Ovary (tissue), 9 donors: Measurements from ENCODE around the gene CPXM2. TPM values are rescaled to one million over a fixed set of nuclear protein-coding genes. Genes with fewer than 3 reads are reported as not detected.

Experiments used
- DNase-seq, 5 donors: peaks; one replicate each; pipeline ENCODE4 v3.0.0-alpha.2; 2019 to 2020
- H3K27ac ChIP-seq, 2 donors: fragments of 200-600 bp; one replicate each; pipeline versions ENCODE4 v1.5.1 to v1.8.0; 2019 to 2022
- H3K27me3 ChIP-seq: fragments of 200-600 bp; one replicate; pipeline ENCODE4 v1.8.0; 2022
- H3K36me3 ChIP-seq: fragments of 200-600 bp; sonication (generic); one replicate; pipeline ENCODE4 v1.5.1; 2019
- H3K4me1 ChIP-seq: one replicate; pipeline ENCODE4 v1.8.1; 2013; ENCODE audit warnings: mild to moderate bottlenecking, moderate library complexity; ENCODE audit not compliant: insufficient read depth
- H3K4me3 ChIP-seq: fragments of 200-600 bp; sonication (generic); one replicate; pipeline ENCODE4 v1.5.1; 2017
- H3K9me3 ChIP-seq, 2 donors: fragments of 200-600 bp in 1 of 2; sonication (generic) in 1 of 2; one replicate each; pipeline versions ENCODE4 v1.5.1 to v1.8.1; 2013 to 2019; ENCODE audit warnings: mild to moderate bottlenecking in 1 of 2, moderate library complexity in 1 of 2
- EP300 ChIP-seq: sonication (generic); formaldehyde crosslinking; IDR thresholded peaks from one replicate; pipeline ENCODE4 v1.6.1; 2017; ENCODE audit warnings: antibody characterized with exemption
- POLR2A ChIP-seq: fragments of 450-650 bp; IDR thresholded peaks from one replicate; pipeline ENCODE4 v1.6.1; 2017; ENCODE audit warnings: antibody characterized with exemption, mild to moderate bottlenecking, moderate library complexity
- WGBS, 3 donors: extraction: QIAGEN DNeasy Blood & Tissue Kit in 1 of 3; methylation state at CpG; one replicate each; pipeline versions ENCODE4 v1.1.5 to v1.1.7; 2013 to 2017; 5-methylcytosine and 5-hydroxymethylcytosine counted together
- intact Hi-C, 4 donors: fragments of 100-400 bp; cut with DNase I; formaldehyde crosslinking; loops; one replicate each; pipeline versions ENCODE4 v1.11.0 to v1.15.1; 2022 to 2023
- polyA plus RNA-seq, 2 donors: library from polyadenylated mRNA; stranded (reverse); fragments of 200-250 nt in 1 of 2; fragments of 350-450 nt in 1 of 2; fragmentation: Illumina TruSeq in 1 of 2; extraction: RNeasy Lipid Tissue Mini Kit (QIAGEN cat#74804) in 1 of 2; gene quantifications; one replicate each; pipeline ENCODE4 v1.2.3, GENCODE V29; 2013 to 2014
- total RNA-seq, 7 donors: library from RNA; depleted of rRNA in 2 of 7; stranded (reverse); fragments of >200 nt in 2 of 7; fragmentation: NEBNext Ultra II Directional in 3 of 7; extraction: Animal tissue kit (Norgen Biotek cat#: 25700) in 3 of 7; gene quantifications; one replicate each; pipeline versions ENCODE4 v1.1.0 to v1.2.4, GENCODE V29; 2016 to 2023
- TF ChIP-seq, protein P1 (sequence below), 3 donors: fragments of 450-650 bp in 2 of 3; fragments of 200-600 bp in 1 of 3; IDR thresholded peaks; one replicate each; pipeline versions ENCODE4 v1.5.1 to v1.8.0; 2016 to 2022; ENCODE audit warnings: antibody characterized with exemption in 3 of 3, mild to moderate bottlenecking in 1 of 3
- donor health status: DM: no; HTN: no; CAD: no; lungs with moderate emphysema.
- donor health status: DM: no; HTN: no; CAD: no.
- donor health status: Bipolar disorder and iron deficiency.
- donor health status: DM: yes; HTN: yes; CAD: no.
- donor health status: DM: no; HTN: no; CAD: no.
- donor health status: DM: yes; HTN: yes; CAD: no.

Gene CPXM2
- total and polyA plus RNA-seq, 9 donors: 5.5 to 66.0 (median 13.3) TPM

DNA sequence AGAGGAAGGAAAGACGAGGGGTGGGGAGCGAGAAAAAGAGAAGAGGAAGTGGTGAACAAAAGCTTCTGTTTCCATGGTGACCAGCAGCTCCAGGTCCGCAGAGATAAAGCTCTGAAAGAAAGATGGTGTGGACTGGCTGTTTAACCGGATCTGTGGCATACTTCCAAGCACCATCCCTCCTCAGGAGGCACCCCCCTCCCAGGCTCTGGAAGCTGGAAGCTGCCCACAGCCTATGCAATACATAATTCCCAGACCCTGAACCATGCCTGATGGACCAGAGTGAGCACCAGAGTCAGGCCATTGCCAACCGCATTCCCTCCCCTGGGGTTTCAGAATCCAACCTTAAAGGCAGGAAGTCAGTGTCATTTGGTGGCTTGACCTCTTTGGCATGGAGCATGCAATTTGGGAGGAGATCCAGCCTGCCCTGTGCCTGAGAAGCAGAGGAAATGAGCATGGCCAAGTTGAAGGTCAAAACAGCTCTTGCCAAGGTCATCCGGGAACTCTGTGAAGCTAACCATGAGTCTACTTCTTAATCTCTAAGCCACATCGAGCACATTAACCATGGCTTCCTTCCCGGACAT, 22.2 kb upstream of the CPXM2 start:
- peak in 1 of 5 donors; percentile 44 for DNase-seq
- intact Hi-C loops: no loop called here
- H3K36me3 ChIP-seq: no peaks in the 10 kb centered on the region
- WGBS, 3 donors: 22 to 29% (median 29%) methylated on average over 8 of the region's 8 CpGs
- H3K4me1 ChIP-seq: peaks cover 5% of the 10 kb centered on the region
- H3K27ac ChIP-seq: no peak overlapping the region
- no peak overlapping the region for H3K4me3 ChIP-seq
- H3K9me3 ChIP-seq: no peaks in the 10 kb centered on the region
- TF ChIP-seq POLR2A: no peak
- no peak for TF ChIP-seq EP300
- TF ChIP-seq, protein P1, sequence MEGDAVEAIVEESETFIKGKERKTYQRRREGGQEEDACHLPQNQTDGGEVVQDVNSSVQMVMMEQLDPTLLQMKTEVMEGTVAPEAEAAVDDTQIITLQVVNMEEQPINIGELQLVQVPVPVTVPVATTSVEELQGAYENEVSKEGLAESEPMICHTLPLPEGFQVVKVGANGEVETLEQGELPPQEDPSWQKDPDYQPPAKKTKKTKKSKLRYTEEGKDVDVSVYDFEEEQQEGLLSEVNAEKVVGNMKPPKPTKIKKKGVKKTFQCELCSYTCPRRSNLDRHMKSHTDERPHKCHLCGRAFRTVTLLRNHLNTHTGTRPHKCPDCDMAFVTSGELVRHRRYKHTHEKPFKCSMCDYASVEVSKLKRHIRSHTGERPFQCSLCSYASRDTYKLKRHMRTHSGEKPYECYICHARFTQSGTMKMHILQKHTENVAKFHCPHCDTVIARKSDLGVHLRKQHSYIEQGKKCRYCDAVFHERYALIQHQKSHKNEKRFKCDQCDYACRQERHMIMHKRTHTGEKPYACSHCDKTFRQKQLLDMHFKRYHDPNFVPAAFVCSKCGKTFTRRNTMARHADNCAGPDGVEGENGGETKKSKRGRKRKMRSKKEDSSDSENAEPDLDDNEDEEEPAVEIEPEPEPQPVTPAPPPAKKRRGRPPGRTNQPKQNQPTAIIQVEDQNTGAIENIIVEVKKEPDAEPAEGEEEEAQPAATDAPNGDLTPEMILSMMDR (IDR thresholded peaks at IDR 0.05): no peak
- H3K27me3 ChIP-seq: no peaks in the 10 kb centered on the region

DNA sequence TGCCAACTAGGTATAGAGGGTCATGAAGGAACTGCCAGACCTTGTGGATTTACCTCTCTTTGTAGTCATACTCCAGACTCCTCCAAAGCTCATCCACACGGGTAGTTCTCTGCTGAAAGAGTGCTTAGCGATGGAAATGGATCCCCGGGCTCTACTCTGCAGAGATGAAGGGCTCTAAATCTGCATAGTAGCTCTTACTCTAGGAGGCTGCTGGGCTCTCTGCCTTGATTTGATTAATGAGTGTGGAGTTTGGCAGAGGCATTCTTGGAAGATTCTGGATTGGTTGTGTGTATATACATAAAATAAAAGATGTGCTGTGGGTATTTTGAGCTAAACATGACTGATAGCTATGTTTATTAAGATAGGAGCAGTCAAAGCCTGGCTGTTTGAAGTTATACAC, 21.3 kb upstream of the CPXM2 start:
- WGBS, 3 donors: 20 to 27% (median 25%) methylated on average over 3 of the region's 3 CpGs
- no peak for TF ChIP-seq POLR2A
- TF ChIP-seq, protein P1 (IDR thresholded peaks at IDR 0.05): no peak
- TF ChIP-seq EP300: no peak
- no peaks in the 10 kb centered on the region for H3K36me3 ChIP-seq
- no peak overlapping the region for H3K27ac ChIP-seq
- no peaks in the 10 kb centered on the region for H3K9me3 ChIP-seq
- no peaks in the 10 kb centered on the region for H3K27me3 ChIP-seq
- H3K4me3 ChIP-seq: no peak overlapping the region
- DNase-seq: no peak
- H3K4me1 ChIP-seq: peaks cover 5% of the 10 kb centered on the region
- intact Hi-C loops: no loop called here

DNA sequence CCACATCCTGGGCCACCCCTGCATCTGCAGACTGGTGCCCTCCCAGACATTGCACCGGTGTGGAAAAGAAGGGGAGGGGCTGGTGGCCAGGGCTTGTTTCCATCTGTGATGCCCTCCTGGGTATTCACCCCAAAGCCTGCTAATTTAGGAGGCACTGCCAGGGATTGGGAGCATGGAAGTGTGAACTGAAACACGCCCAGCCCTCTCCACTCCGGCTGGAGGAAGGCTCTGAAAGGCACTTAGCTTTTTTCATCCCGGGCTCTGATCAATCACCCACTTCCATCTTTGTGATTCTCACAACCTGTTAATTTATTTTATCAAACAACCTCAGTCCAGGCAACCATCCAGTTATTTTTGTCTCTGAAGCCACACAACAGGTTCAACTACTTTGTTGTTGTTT, 20.9 kb upstream of the CPXM2 start:
- no peaks in the 10 kb centered on the region for H3K36me3 ChIP-seq
- H3K27me3 ChIP-seq: no peaks in the 10 kb centered on the region
- H3K4me1 ChIP-seq: peaks cover 5% of the 10 kb centered on the region
- intact Hi-C loops: no loop called here
- no peak for DNase-seq
- 58 to 70% (median 64%) methylated on average over 4 of the region's 4 CpGs for WGBS, 3 donors
- no peaks in the 10 kb centered on the region for H3K9me3 ChIP-seq
- H3K4me3 ChIP-seq: no peak overlapping the region
- TF ChIP-seq, protein P1 (IDR thresholded peaks at IDR 0.05): no peak
- TF ChIP-seq EP300: no peak
- TF ChIP-seq POLR2A: no peak
- H3K27ac ChIP-seq: no peak overlapping the region

DNA sequence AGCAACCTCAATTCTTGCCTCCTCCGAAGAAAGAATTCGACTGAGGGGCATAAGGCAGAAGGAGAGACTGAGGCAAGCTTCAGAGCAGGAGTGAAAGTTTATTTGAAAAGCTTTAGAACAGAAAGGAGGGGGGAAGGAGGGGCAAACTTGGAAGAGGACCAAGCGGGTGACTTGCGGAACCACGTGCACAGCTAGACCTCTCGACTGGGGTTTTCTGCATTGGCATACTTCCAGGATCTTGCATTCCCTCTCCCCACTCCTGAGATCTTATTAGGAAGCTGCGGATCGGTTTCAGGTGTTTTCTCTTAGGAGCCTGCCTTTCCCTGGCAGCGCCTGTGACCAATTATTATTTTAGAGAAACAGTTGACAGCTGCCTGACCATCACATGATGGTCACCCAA, 20.3 kb upstream of the CPXM2 start:
- intact Hi-C loops: loop anchor here in 1 of 4 donors (2.0 kb wide), 1 partner anchor 615 kb away; no protein-coding TSS in a partner anchor
- H3K27me3 ChIP-seq: no peaks in the 10 kb centered on the region
- no peaks in the 10 kb centered on the region for H3K36me3 ChIP-seq
- peaks cover 5% of the 10 kb centered on the region for H3K4me1 ChIP-seq
- DNase-seq: no peak
- 35 to 47% (median 38%) methylated on average over 9 of the region's 9 CpGs for WGBS, 3 donors
- TF ChIP-seq, protein P1 (IDR thresholded peaks at IDR 0.05): no peak
- no peak for TF ChIP-seq POLR2A
- TF ChIP-seq EP300: no peak
- no peak overlapping the region for H3K27ac ChIP-seq
- no peaks in the 10 kb centered on the region for H3K9me3 ChIP-seq
- H3K4me3 ChIP-seq: no peak overlapping the region
